Immature natural killer cell (primary cell): ENCODE results near the gene OSBPL3. TPM values are rescaled to one million over a fixed set of nuclear protein-coding genes. Genes with fewer than 3 reads are reported as not detected.
"Not testable (repeated sequence)": the region's sequence is repeated elsewhere in the genome, so short reads cannot be mapped to it uniquely, and the experiment has no call there.

ENCODE experiments used
- DNase-seq, 3 donors: peaks; one replicate each; pipeline ENCODE4 v3.0.0; 2022; ENCODE audit warnings: mixed read lengths in 1 of 3
- H3K27ac Mint-ChIP-seq, 6 donors: one replicate each; pipeline ENCODE4 v1.8.0; 2020; ENCODE audit warnings: mixed read lengths in 6 of 6, mild to moderate bottlenecking in 5 of 6, inconsistent platforms in 4 of 6, moderate library complexity in 3 of 6
- H3K27me3 Mint-ChIP-seq, 3 donors: one replicate each; pipeline ENCODE4 v1.8.0; 2020 to 2021; ENCODE audit warnings: low read depth in 3 of 3, mild to moderate bottlenecking in 3 of 3, mixed read lengths in 3 of 3, moderate library complexity in 3 of 3, inconsistent platforms in 1 of 3
- H3K36me3 Mint-ChIP-seq, 3 donors: one replicate each; pipeline ENCODE4 v1.8.0; 2020; ENCODE audit warnings: mixed read lengths in 3 of 3, inconsistent platforms in 2 of 3, mild to moderate bottlenecking in 2 of 3
- H3K4me1 Mint-ChIP-seq, 2 donors: one replicate each; pipeline ENCODE4 v1.8.0; 2020; ENCODE audit warnings: inconsistent platforms in 2 of 2, mild to moderate bottlenecking in 2 of 2, mixed read lengths in 2 of 2, moderate library complexity in 1 of 2
- H3K4me3 Mint-ChIP-seq, 5 donors: one replicate each; pipeline ENCODE4 v1.8.0; 2020; ENCODE audit warnings: mild to moderate bottlenecking in 5 of 5, mixed read lengths in 5 of 5, inconsistent platforms in 3 of 5, moderate library complexity in 3 of 5
- H3K9me3 Mint-ChIP-seq, 6 donors: one replicate each; pipeline ENCODE4 v1.8.0; 2020; ENCODE audit warnings: mild to moderate bottlenecking in 6 of 6, mixed read lengths in 6 of 6, inconsistent platforms in 4 of 6, moderate library complexity in 3 of 6
- polyA plus RNA-seq, 3 donors: library from polyadenylated mRNA; unstranded; fragments of 300-500 nt; fragmentation: Illumina TruSeq; gene quantifications; one replicate each; pipeline ENCODE4 v1.2.3, GENCODE V29; 2021

Gene OSBPL3
- polyA plus RNA-seq, 3 donors from 2014 or later: 6.4 to 20.0 (median 8.5) TPM

DNA sequence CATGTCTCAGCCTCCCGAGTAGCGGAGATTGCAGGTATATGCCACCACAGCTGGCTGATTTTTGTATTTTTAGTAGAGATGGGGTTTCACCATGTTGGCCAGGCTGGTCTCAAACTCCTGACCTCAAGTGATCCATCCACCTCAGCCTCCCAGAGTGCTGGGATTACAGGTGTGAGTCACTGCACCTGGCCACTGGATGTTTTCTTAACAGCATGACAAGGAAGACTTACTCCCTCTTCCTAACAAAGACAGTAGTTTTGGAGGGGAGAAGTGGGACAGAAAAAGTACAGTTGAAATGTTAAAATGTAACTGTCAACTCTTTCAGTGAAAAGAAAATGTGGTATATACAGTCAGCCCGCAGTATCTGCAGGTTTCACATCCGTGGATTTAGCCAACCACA is 76.0 kb downstream of the OSBPL3 start:
- H3K4me1 Mint-ChIP-seq: peaks cover 56 to 67% of the 10 kb centered on the region in 2 donors
- not testable (repeated sequence) for H3K27me3 Mint-ChIP-seq, H3K4me3 Mint-ChIP-seq, DNase-seq, H3K36me3 Mint-ChIP-seq, H3K27ac Mint-ChIP-seq, H3K9me3 Mint-ChIP-seq

DNA sequence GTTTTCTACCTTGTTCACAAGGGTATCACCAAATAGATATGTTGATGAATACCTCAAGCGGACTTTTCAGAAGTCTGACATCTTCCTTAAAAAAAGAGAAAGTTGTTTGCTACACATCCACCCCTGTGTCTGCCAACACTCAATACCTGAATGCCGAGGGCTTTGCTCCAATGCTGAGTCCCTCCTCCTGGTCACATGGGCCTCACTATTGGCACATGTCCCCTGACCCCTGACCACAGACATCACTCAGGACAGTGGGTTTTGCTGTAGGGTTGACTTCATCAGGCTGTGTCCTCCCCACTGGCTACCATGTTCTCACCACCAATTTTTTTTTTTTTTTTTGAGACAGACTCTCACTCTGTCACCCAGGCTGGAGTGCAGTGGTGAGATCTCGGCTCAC is 76.4 kb downstream of the OSBPL3 start:
- Mint-ChIP-seq H3K4me3 (no peak overlapping the region), H3K27me3 (no peaks in the 10 kb centered on the region), H3K4me1 (peaks cover 60 to 71% of the 10 kb centered on the region in 2 donors), H3K9me3 (no peaks in the 10 kb centered on the region), H3K27ac (peak overlapping the region in 1 of 6 donors; percentile 6), H3K36me3 (peaks cover 3 to 4% (median 3%) of the 10 kb centered on the region in 3 donors)
- no peak for DNase-seq

DNA sequence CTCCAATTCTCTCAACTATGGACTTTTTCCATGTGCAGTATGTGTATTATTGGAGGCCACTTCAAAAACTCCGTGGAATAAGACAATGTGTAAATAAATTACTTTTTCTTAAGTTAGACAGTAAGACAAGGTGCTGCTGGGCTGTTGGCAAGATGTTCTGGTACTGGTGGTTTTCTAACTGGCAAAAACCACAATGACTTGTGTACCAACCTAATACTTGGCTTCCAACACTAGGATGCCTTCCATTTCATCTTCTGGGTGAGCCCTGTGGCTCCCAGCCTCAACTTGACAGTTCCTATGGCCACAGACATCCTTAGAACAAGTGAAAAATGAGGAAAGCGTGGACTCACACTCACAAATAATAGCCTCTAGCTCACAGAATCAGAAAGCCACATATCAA is 77.0 kb downstream of the OSBPL3 start:
- peak overlapping the region in 2 of 6 donors; percentile 6 to 27 for H3K27ac Mint-ChIP-seq
- H3K4me1 Mint-ChIP-seq: peaks cover 67 to 77% of the 10 kb centered on the region in 2 donors
- no peaks in the 10 kb centered on the region for H3K27me3 Mint-ChIP-seq
- H3K36me3 Mint-ChIP-seq: peaks cover 3 to 4% (median 3%) of the 10 kb centered on the region in 3 donors
- peak overlapping the region in 2 of 5 donors; percentile 3 to 14 for H3K4me3 Mint-ChIP-seq
- DNase-seq: no peak
- no peaks in the 10 kb centered on the region for H3K9me3 Mint-ChIP-seq

DNA sequence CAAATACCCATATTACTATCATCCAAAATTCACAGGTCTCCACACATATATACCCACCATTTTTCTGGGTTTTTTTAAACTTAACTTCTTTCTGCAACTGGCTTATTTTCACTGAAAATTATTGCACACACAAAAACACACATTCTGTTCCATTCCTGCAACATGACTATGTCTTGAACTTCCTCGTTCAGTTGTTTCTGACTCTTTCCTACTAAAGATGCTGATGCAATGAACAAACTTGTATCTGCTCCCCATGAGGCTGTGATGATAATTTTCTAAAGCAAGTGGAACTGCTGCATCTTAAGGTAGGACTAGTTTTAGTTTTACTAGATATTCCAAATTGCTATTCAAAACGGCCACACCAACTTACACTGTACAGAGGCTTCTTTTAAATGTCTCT is 77.7 kb downstream of the OSBPL3 start:
- Mint-ChIP-seq H3K4me1 (peaks cover 68 to 80% of the 10 kb centered on the region in 2 donors), H3K4me3 (no peak overlapping the region), H3K9me3 (no peaks in the 10 kb centered on the region), H3K36me3 (peaks cover 3 to 4% (median 3%) of the 10 kb centered on the region in 3 donors), H3K27me3 (no peaks in the 10 kb centered on the region), H3K27ac (no peak overlapping the region)
- DNase-seq: no peak

DNA sequence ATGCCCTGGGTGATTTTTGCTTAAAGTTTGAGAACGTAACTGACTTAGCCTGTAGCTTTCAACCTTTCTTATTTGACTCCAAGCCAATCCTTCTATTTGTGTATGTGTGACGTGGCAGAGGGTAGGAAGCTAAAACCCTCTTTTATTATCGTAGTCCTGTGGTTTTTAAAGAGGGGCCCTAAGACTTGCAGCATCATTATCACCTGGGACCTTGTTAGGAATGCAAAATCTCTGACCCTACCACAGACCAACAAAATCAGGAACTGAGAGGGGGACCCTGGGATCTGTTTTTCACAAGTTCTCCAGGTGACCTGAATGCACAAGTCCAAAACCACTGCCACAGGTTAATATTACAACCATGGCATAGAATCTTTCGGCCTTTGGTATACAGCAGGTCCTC is 80.1 kb downstream of the OSBPL3 start:
- H3K27ac Mint-ChIP-seq: peak overlapping the region in 4 of 6 donors; percentile 3 to 49 (median 10)
- no peak for DNase-seq
- peaks cover 0 to 3% (median 0%) of the 10 kb centered on the region in 3 donors for H3K36me3 Mint-ChIP-seq
- H3K27me3 Mint-ChIP-seq: peaks cover 0 to 2% (median 0%) of the 10 kb centered on the region in 3 donors
- no peak overlapping the region for H3K4me3 Mint-ChIP-seq
- H3K4me1 Mint-ChIP-seq: peaks cover 80 to 94% of the 10 kb centered on the region in 2 donors
- H3K9me3 Mint-ChIP-seq: no peaks in the 10 kb centered on the region

DNA sequence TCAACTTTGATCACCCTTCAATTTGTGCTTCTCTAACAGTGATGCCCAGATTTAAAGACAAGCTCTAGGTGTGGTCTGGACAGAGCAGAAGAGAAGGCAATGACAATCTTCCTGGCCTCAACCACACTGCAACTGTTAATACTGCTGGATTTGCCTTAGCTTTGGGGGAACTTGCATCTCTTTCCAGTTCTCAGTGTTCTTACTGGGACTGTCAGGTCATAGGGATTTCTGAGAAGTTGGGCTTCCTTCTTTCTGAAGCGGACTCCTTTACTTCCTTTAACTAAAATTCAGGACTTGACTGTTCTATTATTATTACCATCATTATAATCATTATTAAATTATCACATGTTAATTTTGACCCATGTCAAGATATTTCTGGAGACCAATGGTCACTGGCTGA is 80.8 kb downstream of the OSBPL3 start:
- H3K27me3 Mint-ChIP-seq: peaks cover 0 to 2% (median 0%) of the 10 kb centered on the region in 3 donors
- DNase-seq: no peak
- H3K27ac Mint-ChIP-seq: peak overlapping the region; percentile 67 to 87 (median 74)
- peaks cover 0 to 3% (median 0%) of the 10 kb centered on the region in 3 donors for H3K36me3 Mint-ChIP-seq
- peak overlapping the region; percentile 40 to 70 (median 42) for H3K4me3 Mint-ChIP-seq
- no peaks in the 10 kb centered on the region for H3K9me3 Mint-ChIP-seq
- peaks cover 80 to 94% of the 10 kb centered on the region in 2 donors for H3K4me1 Mint-ChIP-seq

DNA sequence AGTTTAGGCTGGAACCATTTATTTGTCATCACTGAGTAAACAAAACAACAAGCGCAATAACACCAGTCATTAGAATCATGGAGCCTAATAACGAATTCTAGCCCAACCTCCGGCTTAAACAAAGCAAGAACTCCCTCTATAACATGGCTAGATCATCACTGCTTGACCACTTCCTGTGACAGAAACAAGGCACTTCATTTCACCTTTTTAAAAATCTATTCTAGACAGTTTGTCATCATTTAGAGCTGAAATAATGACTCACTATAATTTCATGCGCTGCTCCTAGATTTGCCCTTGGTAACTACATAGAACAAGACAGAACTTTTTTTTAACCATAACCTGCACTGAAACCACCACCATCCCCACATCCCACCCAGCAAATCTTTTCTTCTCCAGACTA is 81.3 kb downstream of the OSBPL3 start:
- peak overlapping the region; percentile 40 to 70 (median 42) for H3K4me3 Mint-ChIP-seq
- H3K4me1 Mint-ChIP-seq: peaks cover 78 to 94% of the 10 kb centered on the region in 2 donors
- peak overlapping the region; percentile 67 to 87 (median 74) for H3K27ac Mint-ChIP-seq
- H3K9me3 Mint-ChIP-seq: no peaks in the 10 kb centered on the region
- H3K27me3 Mint-ChIP-seq: peaks cover 0 to 2% (median 0%) of the 10 kb centered on the region in 3 donors
- H3K36me3 Mint-ChIP-seq: peaks cover 0 to 3% (median 0%) of the 10 kb centered on the region in 3 donors
- peak; percentile 37 to 54 (median 40) for DNase-seq

DNA sequence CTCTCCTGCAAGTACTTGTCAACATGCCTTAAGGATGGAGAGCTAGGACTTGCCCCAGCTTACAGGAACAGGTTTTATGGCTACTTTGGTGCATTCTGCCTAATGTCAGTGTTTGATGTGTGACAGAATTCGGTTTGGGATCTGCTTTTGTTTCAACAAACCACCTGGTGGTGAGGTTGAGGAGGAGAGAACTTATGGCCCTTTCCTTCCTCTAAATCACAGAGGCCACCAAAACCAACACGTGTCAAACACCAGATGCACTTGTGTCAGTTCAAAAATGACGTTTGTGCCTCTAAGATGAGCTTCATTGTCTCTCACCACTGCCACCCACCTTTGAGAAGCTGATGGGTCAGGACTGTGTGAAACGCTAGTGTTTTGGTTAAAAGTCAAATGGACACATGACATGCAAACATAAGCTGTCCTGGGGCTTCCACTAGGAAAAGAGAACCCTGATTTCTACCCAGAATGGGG is 83.9 kb downstream of the OSBPL3 start:
- Mint-ChIP-seq H3K36me3 (peaks cover 0 to 7% (median 0%) of the 10 kb centered on the region in 3 donors), H3K4me1 (peaks cover 63 to 85% of the 10 kb centered on the region in 2 donors), H3K4me3 (peak overlapping the region in 3 of 5 donors; percentile 9 to 47 (median 25)), H3K27me3 (peaks cover 0 to 2% (median 0%) of the 10 kb centered on the region in 3 donors), H3K27ac (peak overlapping the region; percentile 53 to 89 (median 76)), H3K9me3 (no peaks in the 10 kb centered on the region)
- DNase-seq: peak; percentile 38 to 46 (median 40)

DNA sequence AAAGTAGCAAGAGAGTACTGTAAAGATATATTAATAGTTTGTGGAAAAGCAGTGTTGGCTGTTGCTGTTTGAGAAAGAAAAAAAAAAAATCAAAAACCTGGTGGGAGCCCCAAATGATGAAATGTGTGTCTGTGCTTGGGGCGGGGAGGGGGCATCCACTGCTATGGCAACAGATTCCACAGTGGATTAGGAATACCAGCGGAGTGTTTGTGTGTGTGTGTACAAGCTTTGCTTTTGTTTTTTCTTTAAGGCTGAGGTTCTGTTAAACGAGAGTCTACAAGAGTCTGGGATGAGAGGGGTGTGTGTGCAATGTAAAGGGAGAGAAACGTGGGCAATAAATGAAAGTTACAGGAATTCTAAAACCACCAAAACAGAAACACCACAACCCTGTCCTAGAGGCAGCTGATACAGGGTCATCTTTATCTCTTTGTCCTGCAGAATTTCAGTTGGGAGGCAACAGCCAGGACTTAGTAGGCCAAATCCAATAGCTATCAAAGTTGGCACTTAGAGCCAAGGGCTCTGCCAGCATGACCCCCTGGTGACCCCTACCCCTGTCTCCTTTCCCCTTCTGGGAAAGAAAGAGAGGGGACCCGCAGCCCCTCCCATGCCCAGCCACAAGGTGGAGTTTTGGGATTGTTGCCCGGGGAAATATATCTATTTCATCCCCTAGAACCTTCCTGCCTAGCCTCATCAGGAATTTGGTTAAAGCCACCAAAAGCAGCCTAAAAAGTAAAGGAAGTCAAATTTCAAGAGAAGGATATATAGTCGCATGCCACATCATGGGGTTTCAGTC is 85.4 kb downstream of the OSBPL3 start:
- H3K27ac Mint-ChIP-seq: peak overlapping the region in 3 of 6 donors; percentile 4 to 60 (median 50)
- peaks cover 0 to 2% (median 0%) of the 10 kb centered on the region in 3 donors for H3K27me3 Mint-ChIP-seq
- peaks cover 3 to 10% (median 9%) of the 10 kb centered on the region in 3 donors for H3K36me3 Mint-ChIP-seq
- no peaks in the 10 kb centered on the region for H3K9me3 Mint-ChIP-seq
- no peak overlapping the region for H3K4me3 Mint-ChIP-seq
- H3K4me1 Mint-ChIP-seq: peaks cover 53 to 85% of the 10 kb centered on the region in 2 donors
- DNase-seq: no peak

DNA sequence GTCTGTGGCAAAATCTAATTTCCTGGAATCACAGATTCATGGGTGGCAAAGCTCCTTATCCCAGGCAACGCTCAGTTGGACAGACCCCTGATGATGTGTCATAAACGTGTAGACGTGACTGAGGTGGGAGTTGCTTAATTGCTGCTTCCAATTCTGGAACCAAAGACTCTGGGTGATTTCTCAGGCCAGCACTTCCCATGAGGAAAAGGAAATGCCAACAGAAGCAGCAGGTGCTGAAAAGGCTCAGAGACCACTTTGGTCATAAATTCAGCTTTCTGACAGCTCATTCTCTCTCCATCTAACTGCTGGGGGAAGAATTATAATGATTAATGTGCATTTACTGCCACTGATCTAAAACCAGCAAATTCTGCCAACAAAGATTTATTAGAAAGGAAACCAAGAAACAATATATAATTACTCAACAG is 88.7 kb downstream of the OSBPL3 start:
- H3K4me1 Mint-ChIP-seq: peaks cover 36 to 75% of the 10 kb centered on the region in 2 donors
- H3K36me3 Mint-ChIP-seq: peaks cover 8 to 18% (median 17%) of the 10 kb centered on the region in 3 donors
- H3K27me3 Mint-ChIP-seq: no peaks in the 10 kb centered on the region
- H3K27ac Mint-ChIP-seq: peak overlapping the region in 1 of 6 donors; percentile 9
- no peaks in the 10 kb centered on the region for H3K9me3 Mint-ChIP-seq
- no peak for DNase-seq
- H3K4me3 Mint-ChIP-seq: no peak overlapping the region

DNA sequence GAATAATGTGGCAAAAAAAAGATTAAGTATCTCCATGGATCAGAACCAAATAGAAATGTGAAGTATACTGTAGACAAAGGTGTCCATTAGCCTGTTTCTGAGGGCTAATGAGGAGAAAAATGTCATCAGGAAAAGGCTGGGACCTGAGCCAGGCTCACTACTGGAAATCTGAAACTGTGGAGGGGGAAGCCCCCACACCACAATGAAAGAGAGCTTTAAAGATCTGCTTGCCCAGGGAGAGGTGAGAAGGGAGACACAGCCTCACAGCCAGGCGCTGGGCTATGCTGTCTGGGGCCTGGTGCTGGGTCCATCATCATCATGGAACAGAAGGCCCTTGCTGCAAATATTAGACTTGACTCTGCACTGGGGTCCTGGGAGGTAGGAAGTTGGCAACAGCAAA is 90.4 kb downstream of the OSBPL3 start:
- peak overlapping the region in 1 of 6 donors; percentile 18 for H3K27ac Mint-ChIP-seq
- H3K9me3 Mint-ChIP-seq: no peaks in the 10 kb centered on the region
- peaks cover 10 to 27% (median 22%) of the 10 kb centered on the region in 3 donors for H3K36me3 Mint-ChIP-seq
- peaks cover 32 to 75% of the 10 kb centered on the region in 2 donors for H3K4me1 Mint-ChIP-seq
- no peak for DNase-seq
- H3K4me3 Mint-ChIP-seq: no peak overlapping the region
- no peaks in the 10 kb centered on the region for H3K27me3 Mint-ChIP-seq

DNA sequence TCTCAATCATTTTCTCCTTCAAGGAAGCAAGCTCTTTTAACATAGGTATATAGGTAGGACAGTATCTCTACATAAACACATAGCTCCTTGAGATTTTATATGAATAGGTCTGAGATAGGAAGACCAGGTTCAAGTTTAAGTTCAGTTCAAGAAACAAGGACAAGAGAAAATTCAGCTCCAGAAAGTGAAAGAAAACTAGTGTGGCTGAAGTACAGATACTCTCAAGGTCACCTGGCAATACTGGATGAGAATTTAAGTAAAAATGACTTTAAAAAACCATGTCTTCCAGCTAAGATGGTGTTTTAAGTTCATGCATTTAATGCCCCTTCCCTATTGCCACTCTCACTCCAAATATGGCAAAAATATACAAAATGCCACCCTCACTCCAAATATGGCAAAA is 91.3 kb downstream of the OSBPL3 start:
- Mint-ChIP-seq H3K36me3 (peaks cover 10 to 35% (median 25%) of the 10 kb centered on the region in 3 donors), H3K4me3 (no peak overlapping the region), H3K9me3 (no peaks in the 10 kb centered on the region), H3K27me3 (no peaks in the 10 kb centered on the region), H3K27ac (peak overlapping the region in 1 of 6 donors; percentile 24), H3K4me1 (peaks cover 27 to 71% of the 10 kb centered on the region in 2 donors)
- DNase-seq: no peak

DNA sequence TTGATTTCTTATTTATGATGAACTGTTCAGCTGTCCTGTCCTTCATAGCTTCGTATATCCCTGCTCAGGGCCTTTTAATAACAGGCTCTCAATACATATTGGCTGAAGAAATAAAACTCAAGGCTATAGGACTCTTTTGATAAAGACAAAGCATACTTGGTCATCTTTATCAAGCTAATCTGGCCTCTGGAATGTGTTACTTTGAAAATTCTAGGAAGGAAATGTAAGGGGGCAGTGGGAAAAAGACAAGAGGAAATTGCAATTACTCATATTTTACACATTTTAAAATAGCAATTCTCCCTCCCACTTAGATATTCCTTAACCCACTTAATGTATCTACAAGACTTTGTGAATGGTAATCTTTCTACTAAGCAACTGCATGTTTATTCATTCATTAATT is 94.3 kb downstream of the OSBPL3 start:
- peak overlapping the region in 1 of 6 donors; percentile 9 for H3K27ac Mint-ChIP-seq
- peaks cover 14 to 39% (median 25%) of the 10 kb centered on the region in 3 donors for H3K36me3 Mint-ChIP-seq
- no peak overlapping the region for H3K4me3 Mint-ChIP-seq
- H3K9me3 Mint-ChIP-seq: no peaks in the 10 kb centered on the region
- H3K4me1 Mint-ChIP-seq: peaks cover 27 to 55% of the 10 kb centered on the region in 2 donors
- peaks cover 0 to 3% (median 0%) of the 10 kb centered on the region in 3 donors for H3K27me3 Mint-ChIP-seq
- DNase-seq: no peak

DNA sequence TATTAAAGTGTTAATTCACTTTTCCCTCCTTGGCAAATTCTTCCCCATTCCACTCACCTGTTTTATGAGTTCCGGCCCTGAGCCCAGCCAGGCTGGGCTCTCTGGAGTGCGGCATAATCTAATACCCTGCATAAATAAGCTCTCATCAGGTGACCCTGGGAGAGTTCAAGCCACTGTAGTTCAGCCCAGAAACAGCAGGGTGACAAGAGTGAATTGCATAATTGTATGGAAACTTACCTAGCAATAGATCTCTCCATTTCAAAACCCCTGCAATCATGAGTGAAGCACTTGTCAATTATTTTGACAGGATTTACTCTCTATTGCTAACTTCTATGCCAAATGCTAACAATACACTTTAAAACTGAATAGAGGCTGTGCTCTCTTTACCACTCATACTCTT is 94.7 kb downstream of the OSBPL3 start:
- H3K36me3 Mint-ChIP-seq: peaks cover 14 to 35% (median 23%) of the 10 kb centered on the region in 3 donors
- no peak for DNase-seq
- peak overlapping the region in 1 of 6 donors; percentile 9 for H3K27ac Mint-ChIP-seq
- peaks cover 27 to 51% of the 10 kb centered on the region in 2 donors for H3K4me1 Mint-ChIP-seq
- peaks cover 0 to 3% (median 1%) of the 10 kb centered on the region in 3 donors for H3K27me3 Mint-ChIP-seq
- H3K4me3 Mint-ChIP-seq: no peak overlapping the region
- no peaks in the 10 kb centered on the region for H3K9me3 Mint-ChIP-seq
